Fibroblast of mammary gland (primary cell): Measurements from ENCODE around the gene PCDH19.

Experiments
- DNase-seq: peaks from one replicate; pipeline ENCODE4 v3.0.0-alpha.2; 2010; ENCODE audit warnings: low read depth
- H3K4me3 ChIP-seq: 2 replicates; pipeline ENCODE4 v1.5.1; 2011; ENCODE audit warnings: low read depth, mild to moderate bottlenecking, low read length, moderate library complexity; ENCODE audit not compliant: control insufficient read depth
- TF ChIP-seq, protein P1 (sequence below): conservative IDR thresholded peaks from 2 replicates; pipeline ENCODE4 v1.5.1; 2011; ENCODE audit warnings: low read depth, low read length, inconsistent platforms; ENCODE audit not compliant: control insufficient read depth, insufficient read depth

The PCDH19 gene

DNA sequence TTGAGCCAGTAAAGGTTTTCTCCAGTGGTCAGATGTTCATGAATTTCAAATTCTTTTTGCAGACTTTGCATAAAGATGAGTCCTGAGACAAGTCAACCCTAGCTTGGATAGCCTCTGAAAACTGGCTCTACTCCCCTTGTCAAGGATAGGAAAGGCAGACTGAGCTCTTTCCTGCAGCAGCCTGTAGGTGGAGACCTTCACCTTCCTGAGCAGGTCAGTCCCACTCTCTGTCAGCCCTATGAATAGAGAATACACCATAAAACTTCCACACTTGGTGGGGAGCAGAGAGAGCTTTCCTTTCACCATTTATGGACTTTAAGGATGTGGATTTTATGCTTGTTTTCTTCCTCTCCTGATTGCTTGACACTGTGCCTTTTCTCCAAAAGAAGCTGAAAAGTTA lies 41.9 kb downstream of the PCDH19 start:
- H3K4me3 ChIP-seq: no peak overlapping the region
- DNase-seq: peak; percentile 6
- TF ChIP-seq, protein P1, sequence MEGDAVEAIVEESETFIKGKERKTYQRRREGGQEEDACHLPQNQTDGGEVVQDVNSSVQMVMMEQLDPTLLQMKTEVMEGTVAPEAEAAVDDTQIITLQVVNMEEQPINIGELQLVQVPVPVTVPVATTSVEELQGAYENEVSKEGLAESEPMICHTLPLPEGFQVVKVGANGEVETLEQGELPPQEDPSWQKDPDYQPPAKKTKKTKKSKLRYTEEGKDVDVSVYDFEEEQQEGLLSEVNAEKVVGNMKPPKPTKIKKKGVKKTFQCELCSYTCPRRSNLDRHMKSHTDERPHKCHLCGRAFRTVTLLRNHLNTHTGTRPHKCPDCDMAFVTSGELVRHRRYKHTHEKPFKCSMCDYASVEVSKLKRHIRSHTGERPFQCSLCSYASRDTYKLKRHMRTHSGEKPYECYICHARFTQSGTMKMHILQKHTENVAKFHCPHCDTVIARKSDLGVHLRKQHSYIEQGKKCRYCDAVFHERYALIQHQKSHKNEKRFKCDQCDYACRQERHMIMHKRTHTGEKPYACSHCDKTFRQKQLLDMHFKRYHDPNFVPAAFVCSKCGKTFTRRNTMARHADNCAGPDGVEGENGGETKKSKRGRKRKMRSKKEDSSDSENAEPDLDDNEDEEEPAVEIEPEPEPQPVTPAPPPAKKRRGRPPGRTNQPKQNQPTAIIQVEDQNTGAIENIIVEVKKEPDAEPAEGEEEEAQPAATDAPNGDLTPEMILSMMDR: peak; percentile 43

DNA sequence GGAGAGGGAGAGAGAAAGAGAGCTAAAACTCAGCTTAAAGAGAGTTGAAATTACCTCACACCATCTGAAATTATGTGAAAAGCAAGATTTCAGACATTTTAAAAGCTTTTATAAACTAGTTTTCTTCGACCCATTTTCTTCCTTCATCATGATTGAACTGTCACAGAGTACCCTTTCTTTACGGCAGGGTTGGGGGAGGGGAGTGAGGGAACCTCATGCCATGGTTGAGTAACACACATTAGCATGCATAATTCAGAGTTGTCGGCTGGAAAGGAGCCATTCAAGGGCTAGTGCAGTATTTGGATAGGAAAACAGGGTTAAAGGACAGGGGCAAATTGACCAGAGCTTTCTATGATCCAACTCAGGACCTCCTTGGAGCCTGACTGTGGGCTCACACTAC lies 46.2 kb downstream of the PCDH19 start:
- no peak for DNase-seq
- TF ChIP-seq, protein P1: no peak
- H3K4me3 ChIP-seq: no peak overlapping the region

DNA sequence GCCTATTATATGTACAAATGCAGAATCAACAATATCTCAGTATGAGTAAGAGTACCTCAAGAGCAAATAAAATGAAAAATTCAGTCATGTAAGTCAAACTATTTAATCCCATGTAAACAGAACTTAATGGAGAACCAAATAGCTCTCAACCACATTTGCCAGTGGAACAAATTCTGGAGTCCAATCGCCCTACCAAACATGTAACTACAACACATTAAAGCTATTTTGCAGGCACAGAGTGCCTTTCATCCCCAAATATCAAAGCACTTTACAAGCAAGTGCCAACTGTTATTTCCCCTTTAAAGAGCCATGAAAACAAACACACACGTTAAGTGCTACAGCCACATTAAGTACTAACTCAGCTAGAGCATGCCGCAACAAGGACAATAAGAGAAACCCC lies 51.3 kb downstream of the PCDH19 start:
- no peak overlapping the region for H3K4me3 ChIP-seq
- DNase-seq: no peak
- TF ChIP-seq, protein P1: no peak

DNA sequence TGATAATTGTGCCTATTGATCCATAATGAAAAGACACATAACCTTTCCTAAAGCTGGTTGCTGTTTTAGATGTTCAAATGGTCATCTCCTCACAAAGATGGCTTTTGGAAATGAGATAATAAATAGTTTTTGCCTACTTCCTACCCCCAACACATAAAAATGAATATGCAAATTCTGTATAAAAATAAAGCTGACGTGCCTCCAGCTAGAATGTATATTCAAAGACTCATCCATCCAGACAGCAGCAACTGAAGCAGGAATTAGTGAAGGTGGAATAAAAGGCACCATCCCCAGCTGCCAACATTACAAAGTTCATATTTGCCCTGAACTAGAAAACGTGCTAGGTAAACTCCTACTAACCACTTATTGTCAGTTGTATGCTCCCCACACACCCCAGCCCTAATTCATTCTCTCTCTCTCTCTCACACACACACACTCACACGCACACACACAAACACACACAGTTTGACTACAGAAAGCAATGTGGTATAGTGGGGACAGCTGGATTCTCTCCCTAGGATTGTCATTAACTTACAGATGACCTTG lies 53.6 kb downstream of the PCDH19 start:
- DNase-seq: no peak
- TF ChIP-seq, protein P1: no peak
- H3K4me3 ChIP-seq: no peak overlapping the region

DNA sequence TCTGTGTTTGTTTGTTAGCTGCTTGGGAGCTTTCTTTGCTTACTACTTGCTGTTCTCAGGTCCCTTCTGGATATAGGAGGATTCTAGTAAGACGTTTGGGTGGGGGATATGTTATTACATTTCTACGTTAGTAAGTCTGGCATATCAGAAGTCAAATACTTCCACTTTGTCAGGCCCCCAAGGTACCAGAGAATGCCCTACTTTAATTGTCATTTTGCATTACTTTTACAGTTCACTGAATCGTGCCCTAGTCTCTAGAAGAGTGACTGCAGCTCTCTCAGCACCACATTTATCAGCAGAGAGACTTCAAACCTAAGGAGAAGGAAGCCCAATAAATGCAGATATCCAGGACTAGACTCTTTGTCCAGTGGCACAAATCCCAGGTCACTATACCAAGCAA lies 54.4 kb downstream of the PCDH19 start:
- DNase-seq: no peak
- TF ChIP-seq, protein P1: no peak
- no peak overlapping the region for H3K4me3 ChIP-seq

DNA sequence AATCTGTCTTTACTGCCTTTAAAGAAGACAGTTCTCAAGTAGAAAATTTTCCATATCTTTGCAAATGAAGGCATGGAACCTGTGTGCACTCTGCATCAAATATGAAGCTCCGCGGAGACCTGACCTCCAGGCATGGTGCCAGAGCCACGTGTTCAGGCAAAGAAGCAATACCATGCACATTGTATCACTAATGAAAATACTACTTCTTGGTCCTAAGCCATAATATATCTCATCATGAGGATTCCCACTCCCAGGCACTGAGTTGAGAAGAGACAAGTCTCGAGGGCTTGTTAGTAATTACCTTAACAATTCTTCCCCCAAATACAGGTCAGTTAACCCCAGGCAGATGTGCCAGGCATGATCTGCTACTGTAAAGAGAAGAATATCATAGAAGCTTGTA lies 56.7 kb downstream of the PCDH19 start:
- DNase-seq: no peak
- no peak overlapping the region for H3K4me3 ChIP-seq
- TF ChIP-seq, protein P1: no peak
